Endodermal cell (in vitro differentiated cells): ENCODE data around the gene IFNL1. TPM values are rescaled to one million over a fixed set of nuclear protein-coding genes. Genes with fewer than 3 reads are reported as not detected.
A peak's percentile ranks its signal among the peaks of the same experiment; 100 is the strongest.

Experiments
- DNase-seq: peaks from one replicate; pipeline ENCODE4 v3.0.0-alpha.2; 2017
- H3K27ac ChIP-seq: 2 replicates; pipeline ENCODE4 v1.5.1; 2013; ENCODE audit warnings: mild to moderate bottlenecking, low read depth, low read length, moderate library complexity
- H3K27me3 ChIP-seq: 2 replicates; pipeline ENCODE4 v1.6.1; 2013; ENCODE audit warnings: mild to moderate bottlenecking, low read length, moderate library complexity; ENCODE audit not compliant: insufficient read depth, control insufficient read depth, poor library complexity, severe bottlenecking
- H3K36me3 ChIP-seq: 2 replicates; pipeline ENCODE4 v1.7.0; 2013; ENCODE audit warnings: mild to moderate bottlenecking, low read length, moderate library complexity; ENCODE audit not compliant: control insufficient read depth, insufficient read depth
- H3K4me1 ChIP-seq: one replicate; pipeline ENCODE4 v1.7.0; 2013; ENCODE audit warnings: low read length; ENCODE audit not compliant: control insufficient read depth, insufficient read depth
- H3K4me3 ChIP-seq: 2 replicates; pipeline ENCODE4 v1.5.1; 2013; ENCODE audit warnings: mild to moderate bottlenecking, low read length, moderate library complexity
- H3K9ac ChIP-seq: 2 replicates; pipeline ENCODE4 v1.6.1; 2013; ENCODE audit warnings: mild to moderate bottlenecking, low read length, moderate library complexity; ENCODE audit not compliant: poor library complexity, severe bottlenecking; ENCODE audit errors: extremely low read depth
- H3K9me3 ChIP-seq: 2 replicates; pipeline ENCODE4 v1.6.1; 2013; ENCODE audit warnings: mild to moderate bottlenecking, low read length, moderate library complexity; ENCODE audit not compliant: control insufficient read depth
- H3K27ac Mint-ChIP-seq: 2 replicates; pipeline ENCODE4 v1.8.0; 2020; ENCODE audit warnings: mixed read lengths
- H3K27me3 Mint-ChIP-seq: 2 replicates; pipeline ENCODE4 v1.8.0; 2021; ENCODE audit warnings: mild to moderate bottlenecking, mixed read lengths; ENCODE audit not compliant: insufficient read depth
- H3K36me3 Mint-ChIP-seq: 2 replicates; pipeline ENCODE4 v1.8.0; 2020; ENCODE audit warnings: low read depth, mixed read lengths
- H3K4me1 Mint-ChIP-seq: 2 replicates; pipeline ENCODE4 v1.8.0; 2020; ENCODE audit warnings: mixed read lengths
- H3K4me3 Mint-ChIP-seq: 2 replicates; pipeline ENCODE4 v1.8.0; 2020; ENCODE audit warnings: mild to moderate bottlenecking, moderate library complexity, mixed read lengths
- H3K9me3 Mint-ChIP-seq: 2 replicates; pipeline ENCODE4 v1.8.0; 2020; ENCODE audit warnings: mild to moderate bottlenecking, mixed read lengths
- CTCF ChIP-seq: fragments of 200-600 bp; sonication (generic); conservative IDR thresholded peaks from 2 replicates; pipeline ENCODE4 v1.5.0; 2021; ENCODE audit warnings: antibody characterized with exemption, mild to moderate bottlenecking
- WGBS, 2 experiments: methylation state at CpG; one replicate each; pipeline versions ENCODE4 v1.1.5 to v1.1.7; 2013; ENCODE audit warnings: missing lambda C conversion rate in 2 of 2, mixed read lengths in 1 of 2; ENCODE audit not compliant: insufficient coverage in 1 of 2, insufficient read length in 1 of 2; 5-methylcytosine and 5-hydroxymethylcytosine counted together
- total RNA-seq, 2 donors: library from RNA; stranded (reverse); fragmentation: NEBNext Ultra II Directional in 1 of 2; extraction: Animal tissue kit (Norgen Biotek cat#: 25700) in 1 of 2; gene quantifications; 2 replicates in 1 of 2; 3 replicates in 1 of 2; pipeline ENCODE4 v1.2.1, GENCODE V29; 2021

The IFNL1 gene
- total RNA-seq, 2 donors from 2014 or later: not detected

- Mint-ChIP-seq H3K27ac (no peak overlapping the region), H3K36me3 (no peaks in the 10 kb centered on the region), H3K27me3 (peaks cover 58% of the 10 kb centered on the region), H3K4me3 (peak overlapping the region; percentile 65), H3K9me3 (no peaks in the 10 kb centered on the region), H3K4me1 (no peaks in the 10 kb centered on the region)
- no peaks in the 10 kb centered on the region for H3K9me3 ChIP-seq
- DNase-seq: no peak
- H3K36me3 ChIP-seq: no peaks in the 10 kb centered on the region
- no peak overlapping the region for H3K9ac ChIP-seq
- H3K27me3 ChIP-seq: peaks cover 39% of the 10 kb centered on the region
- no peak for TF ChIP-seq CTCF
- H3K4me1 ChIP-seq: no peaks in the 10 kb centered on the region
- WGBS, 2 experiments: 89 to 90% methylated on average over 2 to 5 of the region's 5 CpGs
- no peak overlapping the region for H3K27ac ChIP-seq
- H3K4me3 ChIP-seq: peak overlapping the region; percentile 78
These were observed 23.1 kb downstream of the IFNL1 start for GRCh38 chr19:39319098-39319891.

- no peaks in the 10 kb centered on the region for H3K9me3 Mint-ChIP-seq
- WGBS, 2 experiments: 19% methylated on average over 11 of the region's 16 CpGs; no CpG with 5 or more reads in 1 of the 2 experiments
- no peak overlapping the region for H3K27ac Mint-ChIP-seq
- Histone ChIP-seq H3K36me3 (no peaks in the 10 kb centered on the region), H3K9me3 (no peaks in the 10 kb centered on the region), H3K27ac (no peak overlapping the region), H3K9ac (no peak overlapping the region), H3K4me1 (no peaks in the 10 kb centered on the region), H3K4me3 (peak overlapping the region; percentile 78), H3K27me3 (peaks cover 39% of the 10 kb centered on the region)
- no peaks in the 10 kb centered on the region for H3K36me3 Mint-ChIP-seq
- no peaks in the 10 kb centered on the region for H3K4me1 Mint-ChIP-seq
- peaks cover 61% of the 10 kb centered on the region for H3K27me3 Mint-ChIP-seq
- no peak for TF ChIP-seq CTCF
- peak overlapping the region; percentile 65 for H3K4me3 Mint-ChIP-seq
- no peak for DNase-seq
These were observed 23.7 kb downstream of the IFNL1 start for GRCh38 chr19:39319892-39320248.

GRCh38 chr19:39321117-39321831, 25.1 kb downstream of the IFNL1 start:
- Mint-ChIP-seq H3K4me1 (no peaks in the 10 kb centered on the region), H3K36me3 (no peaks in the 10 kb centered on the region), H3K27me3 (peaks cover 65% of the 10 kb centered on the region), H3K4me3 (peak overlapping the region; percentile 66), H3K27ac (no peak overlapping the region), H3K9me3 (no peaks in the 10 kb centered on the region)
- WGBS, 2 experiments: 30 to 92% methylated on average over 2 to 7 of the region's 10 CpGs
- no peaks in the 10 kb centered on the region for H3K4me1 ChIP-seq
- H3K36me3 ChIP-seq: no peaks in the 10 kb centered on the region
- TF ChIP-seq CTCF: no peak
- no peak overlapping the region for H3K4me3 ChIP-seq
- H3K9me3 ChIP-seq: no peaks in the 10 kb centered on the region
- no peak for DNase-seq
- no peak overlapping the region for H3K27ac ChIP-seq
- peaks cover 39% of the 10 kb centered on the region for H3K27me3 ChIP-seq
- no peak overlapping the region for H3K9ac ChIP-seq
